ENCODE measurements around the gene DIPK1A.

DIPK1A gene

GRCh38 chr1:92884195-92884594 lies 77.1 kb downstream of the DIPK1A start:
- peaks cover 14% of the 10 kb centered on the region; the same call in 1 of the 2 replicates for H3K4me1 ChIP-seq (ENCODE audit: low read length)
- H3K9me3 ChIP-seq (replicated peaks; ENCODE audit: insufficient read depth, low read length), result no peaks in the 10 kb centered on the region
- H3K27me3 ChIP-seq (replicated peaks; ENCODE audit: insufficient read depth, low read length), result no peaks in the 10 kb centered on the region
- H3K79me2 ChIP-seq (ENCODE audit: low read length), result peaks cover 54% of the 10 kb centered on the region
- TF ChIP-seq EZH2 (optimal IDR thresholded peaks at IDR 0.05; ENCODE audit: low read depth, low read length) (no peak), EZH2phosphoT487 (IDR thresholded peaks at IDR 0.05; ENCODE audit: low read length) (no peak), CTCF (IDR thresholded peaks at IDR 0.05; ENCODE audit: low read length) (no peak)
- no peaks in the 10 kb centered on the region for H4K20me1 ChIP-seq (ENCODE audit: insufficient read depth, low read length)
- H3K4me2 ChIP-seq (ENCODE audit: low read depth, low read length), result no peak overlapping the region
- DNase-seq, result no peak
- H3K9ac ChIP-seq (ENCODE audit: low read length), result no peak overlapping the region
- no peaks in the 10 kb centered on the region for H3K9me2 ChIP-seq (replicated peaks; ENCODE audit: insufficient read depth, low read length)
- no peak overlapping the region for H3K27ac ChIP-seq (ENCODE audit: low read length)
- H3K4me3 ChIP-seq (ENCODE audit: low read length), result no peak overlapping the region
- no peak overlapping the region for H2AFZ ChIP-seq (ENCODE audit: low read length)
- H3K36me3 ChIP-seq (replicated peaks; ENCODE audit: insufficient read depth, low read length), result no peaks in the 10 kb centered on the region
- no peaks in the 10 kb centered on the region for H3F3A ChIP-seq (ENCODE audit: insufficient read depth, low read length)

GRCh38 chr1:92883297-92883696 lies 78.0 kb downstream of the DIPK1A start:
- H3K27ac ChIP-seq (ENCODE audit: low read length), result no peak overlapping the region
- no peaks in the 10 kb centered on the region for H3K9me2 ChIP-seq (replicated peaks; ENCODE audit: insufficient read depth, low read length)
- no peak overlapping the region for H3K9ac ChIP-seq (ENCODE audit: low read length)

GRCh38 chr1:92882819-92883218 lies 78.4 kb downstream of the DIPK1A start:
- peaks cover 14% of the 10 kb centered on the region; the same call in 1 of the 2 replicates for H3K4me1 ChIP-seq (ENCODE audit: low read length)
- H3K9me2 ChIP-seq (replicated peaks; ENCODE audit: insufficient read depth, low read length), result no peaks in the 10 kb centered on the region
- no peaks in the 10 kb centered on the region for H3K9me3 ChIP-seq (replicated peaks; ENCODE audit: insufficient read depth, low read length)
- no peak overlapping the region for H3K9ac ChIP-seq (ENCODE audit: low read length)
- peaks cover 50% of the 10 kb centered on the region for H3K79me2 ChIP-seq (ENCODE audit: low read length)
- no peak overlapping the region for H2AFZ ChIP-seq (ENCODE audit: low read length)
- H3K4me3 ChIP-seq (ENCODE audit: low read length), result no peak overlapping the region
- H3K36me3 ChIP-seq (replicated peaks; ENCODE audit: insufficient read depth, low read length), result no peaks in the 10 kb centered on the region
- H3F3A ChIP-seq (ENCODE audit: insufficient read depth, low read length), result peaks cover 4% of the 10 kb centered on the region
- no peaks in the 10 kb centered on the region for H4K20me1 ChIP-seq (ENCODE audit: insufficient read depth, low read length)
- no peak overlapping the region; the same call in 1 of the 2 replicates for H3K4me2 ChIP-seq (ENCODE audit: low read depth, low read length)
- no peaks in the 10 kb centered on the region for H3K27me3 ChIP-seq (replicated peaks; ENCODE audit: insufficient read depth, low read length)
- TF ChIP-seq EZH2 (optimal IDR thresholded peaks at IDR 0.05; ENCODE audit: low read depth, low read length), result no peak
- no peak overlapping the region for H3K27ac ChIP-seq (ENCODE audit: low read length)
- DNase-seq, result no peak

More at GRCh38 chr1:92883297-92883696, 78.0 kb downstream of the DIPK1A start:
- Histone ChIP-seq H3K4me1 (ENCODE audit: low read length) (peaks cover 14% of the 10 kb centered on the region; the same call in 1 of the 2 replicates), H3K9me3 (replicated peaks; ENCODE audit: insufficient read depth, low read length) (no peaks in the 10 kb centered on the region), H3K4me2 (ENCODE audit: low read depth, low read length) (no peak overlapping the region; the same call in 1 of the 2 replicates), H3K27me3 (replicated peaks; ENCODE audit: insufficient read depth, low read length) (no peaks in the 10 kb centered on the region), H3K36me3 (replicated peaks; ENCODE audit: insufficient read depth, low read length) (no peaks in the 10 kb centered on the region), H3K79me2 (ENCODE audit: low read length) (peaks cover 53% of the 10 kb centered on the region), H4K20me1 (ENCODE audit: insufficient read depth, low read length) (no peaks in the 10 kb centered on the region), H3K4me3 (ENCODE audit: low read length) (no peak overlapping the region), H2AFZ (ENCODE audit: low read length) (no peak overlapping the region), H3F3A (ENCODE audit: insufficient read depth, low read length) (no peaks in the 10 kb centered on the region)
- TF ChIP-seq EZH2phosphoT487 (IDR thresholded peaks at IDR 0.05; ENCODE audit: low read length) (no peak), EZH2 (optimal IDR thresholded peaks at IDR 0.05; ENCODE audit: low read depth, low read length) (no peak), CTCF (IDR thresholded peaks at IDR 0.05; ENCODE audit: low read length) (no peak)
- no peak for DNase-seq

GRCh38 chr1:92881391-92881790 lies 79.9 kb downstream of the DIPK1A start:
- H3K4me2 ChIP-seq (ENCODE audit: low read depth, low read length), result no peak overlapping the region
- H3K4me3 ChIP-seq (ENCODE audit: low read length), result no peak overlapping the region
- H3K27me3 ChIP-seq (replicated peaks; ENCODE audit: insufficient read depth, low read length), result no peaks in the 10 kb centered on the region
- H3K9me3 ChIP-seq (replicated peaks; ENCODE audit: insufficient read depth, low read length), result no peaks in the 10 kb centered on the region
- H3K9me2 ChIP-seq (replicated peaks; ENCODE audit: insufficient read depth, low read length), result no peaks in the 10 kb centered on the region
- H3K36me3 ChIP-seq (replicated peaks; ENCODE audit: insufficient read depth, low read length), result no peaks in the 10 kb centered on the region
- TF ChIP-seq CTCF (IDR thresholded peaks at IDR 0.05; ENCODE audit: low read length) (no peak), EZH2phosphoT487 (IDR thresholded peaks at IDR 0.05; ENCODE audit: low read length) (no peak), EZH2 (optimal IDR thresholded peaks at IDR 0.05; ENCODE audit: low read depth, low read length) (no peak)
- no peak overlapping the region for H3K9ac ChIP-seq (ENCODE audit: low read length)
- H4K20me1 ChIP-seq (ENCODE audit: insufficient read depth, low read length), result no peaks in the 10 kb centered on the region
- DNase-seq, result no peak
- H3K27ac ChIP-seq (ENCODE audit: low read length), result no peak overlapping the region
- H3K4me1 ChIP-seq (ENCODE audit: low read length), result peaks cover 15% of the 10 kb centered on the region; the same call in 1 of the 2 replicates
- peaks cover 17% of the 10 kb centered on the region for H3F3A ChIP-seq (ENCODE audit: insufficient read depth, low read length)
- H3K79me2 ChIP-seq (ENCODE audit: low read length), result peaks cover 41% of the 10 kb centered on the region
- no peak overlapping the region for H2AFZ ChIP-seq (ENCODE audit: low read length)
